GM12878 (cell line): ENCODE results near the gene SLC11A1.

Experiments used
- CEBPB ChIP-seq, 2 experiments: fragments of 150-350 bp in 1 of 2; IDR thresholded peaks; 2 replicates each; pipeline ENCODE4 v1.6.1; 2012 to 2014; ENCODE audit warnings: low read depth in 2 of 2, low read length in 2 of 2, borderline replicate concordance in 1 of 2, inconsistent platforms in 1 of 2
- CTCF ChIP-seq, 3 experiments: IDR thresholded peaks in 2 of 3; conservative IDR thresholded peaks in 1 of 3; 2 replicates each; pipeline ENCODE4 v1.5.1; 2011; ENCODE audit warnings: low read depth in 3 of 3, low read length in 3 of 3, mild to moderate bottlenecking in 3 of 3, control low read depth in 2 of 3, moderate library complexity in 2 of 3, inconsistent platforms in 1 of 3, mixed read lengths in 1 of 3; ENCODE audit not compliant: control insufficient read depth in 2 of 3, insufficient read depth in 1 of 3; ENCODE audit errors: extremely low read depth in 1 of 3
- DPF2 ChIP-seq: fragments of 450-650 bp; IDR thresholded peaks from 2 replicates; pipeline ENCODE4 v1.6.1; 2017; ENCODE audit warnings: mild to moderate bottlenecking
- EP300 ChIP-seq, 2 experiments: fragments of 150-350 bp in 1 of 2; IDR thresholded peaks; 2 replicates each; pipeline ENCODE4 v1.6.1; 2011 to 2012; ENCODE audit warnings: low read depth in 2 of 2, low read length in 2 of 2, borderline replicate concordance in 1 of 2, improper control_type of control experiment in 1 of 2, inconsistent platforms in 1 of 2; ENCODE audit not compliant: control insufficient read depth in 1 of 2
- NBN ChIP-seq: fragments of 450-650 bp; IDR thresholded peaks from 2 replicates; pipeline ENCODE4 v1.6.1; 2016
- NFYB ChIP-seq: IDR thresholded peaks from 2 replicates; pipeline ENCODE4 v1.6.1; 2011; ENCODE audit warnings: low read depth, mild to moderate bottlenecking, low read length, improper control_type of control experiment, moderate library complexity; ENCODE audit not compliant: insufficient read depth
- POLR2A ChIP-seq: IDR thresholded peaks from 2 replicates; pipeline ENCODE4 v1.6.1; 2011; ENCODE audit warnings: low read depth, mild to moderate bottlenecking, low read length
- RFX5 ChIP-seq: IDR thresholded peaks from 2 replicates; pipeline ENCODE4 v1.6.1; 2011; ENCODE audit warnings: low read depth, low read length, improper control_type of control experiment
- SKIL ChIP-seq: fragments of 450-650 bp; IDR thresholded peaks from 2 replicates; pipeline ENCODE4 v1.6.1; 2017; ENCODE audit warnings: mild to moderate bottlenecking, low read depth, inconsistent platforms; ENCODE audit not compliant: poor library complexity, severe bottlenecking
- SPI1 ChIP-seq: IDR thresholded peaks from 2 replicates; pipeline ENCODE4 v1.6.1; 2011; ENCODE audit warnings: low read depth, mild to moderate bottlenecking, low read length, moderate library complexity, borderline replicate concordance; ENCODE audit not compliant: insufficient read depth
- TAF1 ChIP-seq: IDR thresholded peaks from 2 replicates; pipeline ENCODE4 v1.6.1; 2011; ENCODE audit warnings: mild to moderate bottlenecking, low read depth, low read length, borderline replicate concordance
- USF2 ChIP-seq: IDR thresholded peaks from 2 replicates; pipeline ENCODE4 v1.6.1; 2011; ENCODE audit warnings: low read depth, low read length, improper control_type of control experiment, borderline replicate concordance
- YY1 ChIP-seq: IDR thresholded peaks from 2 replicates; pipeline ENCODE4 v1.6.1; 2011; ENCODE audit warnings: low read depth, mild to moderate bottlenecking, low read length
- TF ChIP-seq, protein P1 (sequence below): IDR thresholded peaks from 2 replicates; pipeline ENCODE4 v1.6.1; 2012; ENCODE audit warnings: improper control_type of control experiment, low read depth, low read length; ENCODE audit not compliant: insufficient replicate concordance

DNA sequence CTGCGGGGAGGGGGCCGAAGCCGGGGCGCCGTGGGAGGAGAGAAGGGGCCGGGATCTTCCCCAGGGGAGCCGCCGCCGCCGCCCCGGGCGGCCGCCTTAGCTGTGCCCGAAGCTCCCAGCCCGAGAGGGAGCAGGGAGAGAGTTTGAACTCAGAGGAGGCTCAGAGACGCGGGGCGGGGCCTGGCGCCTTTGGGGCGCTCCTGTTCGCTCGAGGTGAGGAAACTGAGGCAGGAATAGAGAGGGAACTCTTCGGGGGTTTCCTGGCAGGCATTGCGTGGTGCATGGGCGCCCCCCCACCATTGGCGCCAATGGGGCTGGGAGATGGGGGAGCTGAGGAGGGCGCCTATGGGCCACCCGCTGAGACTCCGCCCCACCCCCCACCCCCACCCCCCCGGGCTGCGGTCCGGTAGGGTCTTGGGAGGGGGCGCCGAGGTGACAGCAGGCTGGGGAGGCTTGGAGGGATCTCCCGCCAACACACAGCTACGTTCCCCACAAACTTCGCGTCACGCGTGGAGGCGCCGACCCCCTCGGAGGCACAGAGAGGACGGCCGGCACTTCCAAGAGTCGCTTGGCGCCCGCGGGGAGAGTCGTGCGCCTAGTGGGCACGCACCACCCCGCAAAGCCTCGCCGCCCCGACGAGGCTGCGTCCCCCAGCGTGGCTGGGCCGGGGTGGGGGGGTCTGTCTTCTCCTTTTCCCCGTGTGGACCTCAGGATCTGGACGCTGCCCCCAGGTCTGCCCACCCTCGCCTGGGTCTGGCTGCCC, 18.3 kb downstream of the SLC11A1 start:
- TF ChIP-seq CTCF (IDR thresholded peaks at IDR 0.05 in 2 of 3, conservative IDR thresholded peaks at IDR 0.05 in 1 of 3; ENCODE audit: control insufficient read depth in 2 of 3, extremely low read depth in 1 of 3, insufficient read depth in 1 of 3, low read depth in 3 of 3, low read length in 3 of 3) (no peak), TAF1 (no peak; the same call in 1 of the 2 replicates), SPI1 (no peak), EP300 (IDR thresholded peaks at IDR 0.05; ENCODE audit: borderline replicate concordance in 1 of 2, control insufficient read depth in 1 of 2, low read depth in 2 of 2, low read length in 2 of 2) (no peak), NBN (no peak), SKIL (no peak), DPF2 (no peak), CEBPB (IDR thresholded peaks at IDR 0.05; ENCODE audit: borderline replicate concordance in 1 of 2, low read depth in 2 of 2, low read length in 2 of 2) (no peak), YY1 (no peak), POLR2A (peak; percentile 8; the same call in 1 of the 2 replicates), USF2 (no peak), NFYB (no peak), RFX5 (no peak)
- TF ChIP-seq, protein P1, sequence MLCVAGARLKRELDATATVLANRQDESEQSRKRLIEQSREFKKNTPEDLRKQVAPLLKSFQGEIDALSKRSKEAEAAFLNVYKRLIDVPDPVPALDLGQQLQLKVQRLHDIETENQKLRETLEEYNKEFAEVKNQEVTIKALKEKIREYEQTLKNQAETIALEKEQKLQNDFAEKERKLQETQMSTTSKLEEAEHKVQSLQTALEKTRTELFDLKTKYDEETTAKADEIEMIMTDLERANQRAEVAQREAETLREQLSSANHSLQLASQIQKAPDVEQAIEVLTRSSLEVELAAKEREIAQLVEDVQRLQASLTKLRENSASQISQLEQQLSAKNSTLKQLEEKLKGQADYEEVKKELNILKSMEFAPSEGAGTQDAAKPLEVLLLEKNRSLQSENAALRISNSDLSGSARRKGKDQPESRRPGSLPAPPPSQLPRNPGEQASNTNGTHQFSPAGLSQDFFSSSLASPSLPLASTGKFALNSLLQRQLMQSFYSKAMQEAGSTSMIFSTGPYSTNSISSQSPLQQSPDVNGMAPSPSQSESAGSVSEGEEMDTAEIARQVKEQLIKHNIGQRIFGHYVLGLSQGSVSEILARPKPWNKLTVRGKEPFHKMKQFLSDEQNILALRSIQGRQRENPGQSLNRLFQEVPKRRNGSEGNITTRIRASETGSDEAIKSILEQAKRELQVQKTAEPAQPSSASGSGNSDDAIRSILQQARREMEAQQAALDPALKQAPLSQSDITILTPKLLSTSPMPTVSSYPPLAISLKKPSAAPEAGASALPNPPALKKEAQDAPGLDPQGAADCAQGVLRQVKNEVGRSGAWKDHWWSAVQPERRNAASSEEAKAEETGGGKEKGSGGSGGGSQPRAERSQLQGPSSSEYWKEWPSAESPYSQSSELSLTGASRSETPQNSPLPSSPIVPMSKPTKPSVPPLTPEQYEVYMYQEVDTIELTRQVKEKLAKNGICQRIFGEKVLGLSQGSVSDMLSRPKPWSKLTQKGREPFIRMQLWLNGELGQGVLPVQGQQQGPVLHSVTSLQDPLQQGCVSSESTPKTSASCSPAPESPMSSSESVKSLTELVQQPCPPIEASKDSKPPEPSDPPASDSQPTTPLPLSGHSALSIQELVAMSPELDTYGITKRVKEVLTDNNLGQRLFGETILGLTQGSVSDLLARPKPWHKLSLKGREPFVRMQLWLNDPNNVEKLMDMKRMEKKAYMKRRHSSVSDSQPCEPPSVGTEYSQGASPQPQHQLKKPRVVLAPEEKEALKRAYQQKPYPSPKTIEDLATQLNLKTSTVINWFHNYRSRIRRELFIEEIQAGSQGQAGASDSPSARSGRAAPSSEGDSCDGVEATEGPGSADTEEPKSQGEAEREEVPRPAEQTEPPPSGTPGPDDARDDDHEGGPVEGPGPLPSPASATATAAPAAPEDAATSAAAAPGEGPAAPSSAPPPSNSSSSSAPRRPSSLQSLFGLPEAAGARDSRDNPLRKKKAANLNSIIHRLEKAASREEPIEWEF = no peak
